Stimulated activated naive CD8-positive, alpha-beta T cell treated with anti-CD3 and anti-CD28 coated beads, Interleukin-15, Interleukin-2, amounts not matched to agents 100 ng/mL and 50 ng/mL, for 24 hours (primary cell): ENCODE results near the gene C1orf146.

ENCODE experiments used
- H3K27ac Mint-ChIP-seq: one replicate; pipeline ENCODE4 v1.8.0; 2021; ENCODE audit warnings: mild to moderate bottlenecking, mixed read lengths
- H3K27me3 Mint-ChIP-seq: one replicate; pipeline ENCODE4 v1.8.0; 2021; ENCODE audit warnings: mixed read lengths
- H3K36me3 Mint-ChIP-seq: one replicate; pipeline ENCODE4 v1.8.0; 2021; ENCODE audit warnings: low read depth, mixed read lengths
- H3K4me1 Mint-ChIP-seq: one replicate; pipeline ENCODE4 v1.8.0; 2021; ENCODE audit warnings: low read depth, mixed read lengths
- H3K4me3 Mint-ChIP-seq: one replicate; pipeline ENCODE4 v1.8.0; 2021; ENCODE audit warnings: mild to moderate bottlenecking, mixed read lengths
- H3K9me3 Mint-ChIP-seq: one replicate; pipeline ENCODE4 v1.8.0; 2021; ENCODE audit warnings: mixed read lengths

C1orf146 gene

DNA sequence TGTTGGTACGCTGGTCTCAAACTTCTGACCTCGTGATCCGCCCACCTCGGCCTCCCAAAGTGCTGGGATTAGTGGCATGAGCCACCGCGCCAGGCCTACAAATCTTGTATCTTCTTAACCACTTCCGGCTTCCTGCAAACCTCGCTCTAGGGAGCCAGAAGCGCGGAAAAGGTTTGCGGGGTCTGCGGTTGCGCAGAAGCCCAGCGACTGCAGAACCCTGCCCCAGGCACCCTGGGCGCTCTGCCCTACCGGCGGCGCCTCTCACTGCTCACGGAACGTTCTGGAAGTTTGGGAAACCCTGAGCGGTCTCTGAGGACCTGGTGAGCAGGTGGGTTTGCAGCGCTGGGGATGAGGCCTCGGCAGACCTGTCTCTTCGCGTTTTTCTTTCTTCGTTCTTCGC is at the start of gene C1orf146:
Gene C1orf146 (plus strand): TSS at position 195 of the 400 bp plus-strand sequence. CDS start 13,506 bp downstream, outside the sequence.
- Mint-ChIP-seq H3K36me3 (no peaks in the 10 kb centered on the region), H3K27ac (no peak within 1 kb of the TSS), H3K4me3 (no peak within 1 kb of the TSS), H3K27me3 (no peaks in the 10 kb centered on the region), H3K9me3 (no peaks in the 10 kb centered on the region), H3K4me1 (no peaks in the 10 kb centered on the region)

DNA sequence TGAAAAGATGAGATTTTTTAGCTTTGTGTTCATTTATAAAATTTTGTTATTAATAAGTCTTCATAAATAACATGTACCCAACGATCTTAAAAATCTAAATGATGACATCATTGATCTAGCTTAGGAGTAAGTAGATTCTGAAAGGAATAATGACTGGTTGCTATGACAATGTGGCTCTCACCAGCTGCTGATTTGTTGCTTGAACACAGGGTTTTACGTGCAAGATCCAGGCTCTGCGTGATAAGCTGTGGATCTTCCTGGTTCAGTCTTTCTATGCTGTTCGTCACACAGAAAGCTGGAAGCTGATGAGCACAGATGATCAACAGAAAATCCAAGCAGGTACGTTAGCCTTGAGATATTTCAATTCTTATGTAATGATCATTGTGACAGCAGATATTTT is 49.1 kb upstream of the C1orf146 start:
- H3K27ac Mint-ChIP-seq: no peak overlapping the region
- no peaks in the 10 kb centered on the region for H3K27me3 Mint-ChIP-seq
- H3K9me3 Mint-ChIP-seq: no peaks in the 10 kb centered on the region
- H3K36me3 Mint-ChIP-seq: no peaks in the 10 kb centered on the region
- H3K4me3 Mint-ChIP-seq: no peak overlapping the region
- H3K4me1 Mint-ChIP-seq: no peaks in the 10 kb centered on the region

DNA sequence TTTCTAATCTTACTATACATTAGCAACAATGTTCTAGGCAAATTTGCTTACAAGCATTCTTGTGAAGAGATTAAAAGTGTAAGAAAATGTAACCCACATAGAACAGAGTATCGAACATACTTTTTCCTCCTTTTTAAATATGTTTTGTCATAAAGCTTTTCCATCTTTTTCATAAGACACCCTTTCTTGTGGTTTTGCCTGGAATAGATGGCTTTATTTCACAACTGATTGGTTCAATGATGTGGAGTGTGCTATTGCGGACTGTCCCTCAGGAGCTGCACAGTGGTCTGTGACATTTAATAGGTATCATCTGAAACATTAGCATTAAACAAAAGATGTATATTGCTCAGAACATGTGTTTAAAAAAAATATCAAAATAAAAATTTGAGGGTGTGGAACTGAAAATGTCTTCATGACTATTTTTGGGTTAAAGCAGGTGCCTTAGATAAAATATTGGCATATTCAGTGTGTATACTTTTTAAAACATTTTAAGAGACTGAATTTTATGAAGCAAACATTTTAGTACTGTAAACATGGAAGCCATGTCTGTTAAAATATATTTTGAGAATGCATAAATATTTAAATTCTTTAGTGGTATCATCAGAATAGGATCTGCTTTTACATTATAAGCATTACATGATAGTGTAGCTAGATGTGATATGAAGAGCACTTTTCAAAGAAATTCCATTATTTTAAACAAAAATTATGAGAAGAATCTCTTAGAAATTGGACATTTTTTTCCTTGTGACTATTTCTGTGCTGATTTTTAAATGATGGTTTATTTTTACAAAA is 48.3 kb upstream of the C1orf146 start:
- no peak overlapping the region for H3K27ac Mint-ChIP-seq
- H3K9me3 Mint-ChIP-seq: no peaks in the 10 kb centered on the region
- no peaks in the 10 kb centered on the region for H3K36me3 Mint-ChIP-seq
- no peak overlapping the region for H3K4me3 Mint-ChIP-seq
- H3K27me3 Mint-ChIP-seq: no peaks in the 10 kb centered on the region
- no peaks in the 10 kb centered on the region for H3K4me1 Mint-ChIP-seq

- Mint-ChIP-seq H3K36me3 (peaks cover 13% of the 10 kb centered on the region), H3K27ac (no peak overlapping the region), H3K9me3 (no peaks in the 10 kb centered on the region), H3K4me1 (no peaks in the 10 kb centered on the region), H3K4me3 (no peak overlapping the region), H3K27me3 (no peaks in the 10 kb centered on the region)
Measured at GRCh38 chr1:92184632-92185031, 33.1 kb upstream of the C1orf146 start.

- Mint-ChIP-seq H3K4me1 (no peaks in the 10 kb centered on the region), H3K27ac (no peak overlapping the region), H3K4me3 (no peak overlapping the region), H3K36me3 (no peaks in the 10 kb centered on the region), H3K9me3 (no peaks in the 10 kb centered on the region), H3K27me3 (no peaks in the 10 kb centered on the region)
Measured at GRCh38 chr1:92186081-92186480, 31.6 kb upstream of the C1orf146 start.

DNA sequence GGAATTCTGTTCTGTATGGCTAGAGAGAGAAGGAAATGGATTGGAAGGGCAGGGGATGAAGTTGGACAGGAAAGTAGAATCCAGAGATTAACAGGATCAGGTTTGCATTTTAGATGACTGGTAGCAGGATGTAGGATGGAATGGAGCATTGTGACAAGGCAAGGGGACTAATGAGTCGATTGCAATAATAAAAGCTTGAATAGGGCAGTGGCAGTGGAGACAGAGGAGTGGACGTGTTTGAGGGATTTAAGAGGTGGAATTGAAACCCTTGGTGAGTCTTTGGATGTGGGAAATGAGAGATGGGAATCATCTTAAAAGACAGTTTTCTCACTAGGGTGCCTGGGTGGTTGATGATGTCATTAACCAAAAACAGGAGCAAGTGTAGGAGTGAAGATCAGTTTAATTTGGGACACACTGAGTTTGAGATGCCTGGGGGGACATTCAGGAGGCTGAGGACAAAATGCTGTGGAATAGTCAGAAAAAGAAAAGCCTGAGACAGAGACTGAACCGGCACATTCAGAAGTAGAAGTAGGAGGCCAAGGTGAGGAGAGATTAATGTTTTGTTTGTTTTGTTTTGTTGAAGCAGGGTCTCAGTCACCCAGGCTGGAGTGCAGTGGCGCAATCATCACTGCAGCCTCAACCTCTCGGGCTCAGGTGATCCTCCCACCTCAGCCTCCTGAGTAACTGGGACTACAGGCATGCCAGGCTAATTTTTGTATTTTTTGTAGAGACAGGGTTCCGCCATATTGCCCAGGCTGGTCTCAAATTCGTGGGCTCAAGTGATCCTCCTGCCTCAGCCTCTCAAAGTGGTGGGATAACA is 29.1 kb upstream of the C1orf146 start:
- H3K9me3 Mint-ChIP-seq: no peaks in the 10 kb centered on the region
- no peaks in the 10 kb centered on the region for H3K4me1 Mint-ChIP-seq
- no peak overlapping the region for H3K27ac Mint-ChIP-seq
- no peaks in the 10 kb centered on the region for H3K27me3 Mint-ChIP-seq
- H3K36me3 Mint-ChIP-seq: no peaks in the 10 kb centered on the region
- no peak overlapping the region for H3K4me3 Mint-ChIP-seq

- Mint-ChIP-seq H3K9me3 (no peaks in the 10 kb centered on the region), H3K4me1 (peaks cover under 1% of the 10 kb centered on the region), H3K4me3 (no peak overlapping the region), H3K27ac (no peak overlapping the region), H3K36me3 (no peaks in the 10 kb centered on the region), H3K27me3 (no peaks in the 10 kb centered on the region)
Measured at GRCh38 chr1:92191726-92192125, 26.0 kb upstream of the C1orf146 start.

DNA sequence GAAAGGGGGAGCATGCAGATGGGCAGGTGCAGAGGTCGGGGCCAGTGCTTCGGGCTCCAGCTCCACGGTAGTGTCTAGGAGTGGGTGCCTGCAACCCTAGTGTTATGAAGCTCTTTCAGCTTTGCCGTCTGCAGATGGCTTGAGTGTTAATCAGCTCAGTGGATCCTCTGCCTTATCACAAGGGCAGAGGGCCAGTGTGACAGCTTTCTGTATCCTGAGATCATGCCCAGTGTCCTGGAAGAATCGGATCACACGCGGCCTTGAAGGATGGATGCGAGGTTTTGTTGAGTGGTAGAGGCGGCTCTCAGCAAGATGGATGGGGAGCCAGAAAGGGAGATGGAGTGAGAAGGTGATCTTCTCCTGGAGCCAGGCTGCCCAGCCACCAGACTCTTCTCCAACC is 25.5 kb upstream of the C1orf146 start:
- Mint-ChIP-seq H3K36me3 (no peaks in the 10 kb centered on the region), H3K4me3 (no peak overlapping the region), H3K27ac (no peak overlapping the region), H3K9me3 (no peaks in the 10 kb centered on the region), H3K4me1 (peaks cover 3% of the 10 kb centered on the region), H3K27me3 (no peaks in the 10 kb centered on the region)

GRCh38 chr1:92194511-92194910 is 23.2 kb upstream of the C1orf146 start:
- Mint-ChIP-seq H3K36me3 (no peaks in the 10 kb centered on the region), H3K4me3 (no peak overlapping the region), H3K27ac (no peak overlapping the region), H3K27me3 (no peaks in the 10 kb centered on the region), H3K4me1 (peaks cover 3% of the 10 kb centered on the region), H3K9me3 (no peaks in the 10 kb centered on the region)

DNA sequence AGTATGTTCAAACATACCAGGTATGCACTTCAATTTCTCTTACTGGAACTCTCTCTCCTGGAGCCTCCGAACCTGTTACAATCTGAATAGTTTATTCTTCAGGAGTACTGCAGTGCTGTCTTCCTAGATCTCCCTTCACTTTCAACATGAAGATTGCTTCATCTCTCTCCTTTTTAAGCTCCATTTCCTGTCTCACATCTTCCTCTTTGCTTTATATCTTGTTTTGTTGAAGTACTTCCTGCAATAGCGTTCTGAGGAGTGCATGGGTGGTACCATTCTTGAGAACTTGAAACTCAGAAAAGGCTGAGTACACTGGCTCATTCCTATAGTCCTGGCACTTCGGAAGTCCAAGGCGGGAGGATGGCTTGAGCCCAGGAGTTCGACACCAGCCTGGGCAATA is 15.7 kb upstream of the C1orf146 start:
- Mint-ChIP-seq H3K27ac (no peak overlapping the region), H3K36me3 (no peaks in the 10 kb centered on the region), H3K4me1 (peaks cover 18% of the 10 kb centered on the region), H3K27me3 (no peaks in the 10 kb centered on the region), H3K9me3 (peaks cover 3% of the 10 kb centered on the region), H3K4me3 (no peak overlapping the region)

DNA sequence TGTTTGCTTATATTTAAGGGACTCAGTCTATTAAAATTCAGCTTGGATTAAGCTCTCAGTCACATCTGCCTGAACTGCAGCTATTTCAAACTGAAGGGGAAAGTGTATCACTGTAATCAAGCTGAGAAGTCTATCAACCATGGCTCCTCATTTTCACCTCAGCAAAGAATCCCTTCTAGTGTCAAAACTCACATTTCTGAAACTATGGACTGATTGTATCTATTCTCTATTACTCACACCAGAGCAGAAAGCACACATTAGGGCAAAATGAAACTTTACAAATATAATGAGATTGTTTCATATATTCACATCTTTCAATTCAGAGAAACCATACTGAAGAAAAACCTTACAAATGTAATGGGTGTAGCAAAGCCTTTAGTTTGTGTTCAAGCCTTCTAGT is 14.6 kb upstream of the C1orf146 start:
- Mint-ChIP-seq H3K27me3 (no peaks in the 10 kb centered on the region), H3K4me1 (peaks cover 18% of the 10 kb centered on the region), H3K36me3 (no peaks in the 10 kb centered on the region), H3K9me3 (peaks cover 3% of the 10 kb centered on the region), H3K4me3 (no peak overlapping the region), H3K27ac (no peak overlapping the region)

GRCh38 chr1:92210701-92211100 is 7.0 kb upstream of the C1orf146 start:
- no peaks in the 10 kb centered on the region for H3K27me3 Mint-ChIP-seq
- H3K4me1 Mint-ChIP-seq: no peaks in the 10 kb centered on the region
- no peak overlapping the region for H3K27ac Mint-ChIP-seq
- H3K9me3 Mint-ChIP-seq: peaks cover 3% of the 10 kb centered on the region
- H3K36me3 Mint-ChIP-seq: no peaks in the 10 kb centered on the region
- no peak overlapping the region for H3K4me3 Mint-ChIP-seq

DNA sequence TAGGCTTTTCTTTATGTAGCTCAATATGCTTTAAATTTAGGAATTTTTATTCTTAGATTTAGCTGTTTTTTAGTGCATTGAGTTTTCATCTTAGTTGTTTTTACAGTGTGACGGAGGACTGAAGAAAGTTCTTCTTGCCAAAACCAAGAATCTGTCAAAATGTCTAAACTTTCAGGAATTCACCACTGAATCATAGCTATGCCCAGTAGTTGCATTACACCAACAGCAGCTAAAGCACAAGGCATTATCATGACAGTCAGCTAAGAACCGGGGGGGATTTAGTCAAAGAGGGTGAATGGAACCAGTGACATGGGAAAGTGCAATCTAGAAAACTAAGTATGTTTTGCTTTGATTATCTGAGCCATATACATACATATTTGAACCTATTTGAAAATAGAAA is 6.5 kb upstream of the C1orf146 start:
- Mint-ChIP-seq H3K4me3 (no peak overlapping the region), H3K27me3 (no peaks in the 10 kb centered on the region), H3K36me3 (no peaks in the 10 kb centered on the region), H3K9me3 (peaks cover under 1% of the 10 kb centered on the region), H3K4me1 (no peaks in the 10 kb centered on the region), H3K27ac (no peak overlapping the region)

- H3K4me3 Mint-ChIP-seq: no peak overlapping the region
- H3K27ac Mint-ChIP-seq: no peak overlapping the region
- no peaks in the 10 kb centered on the region for H3K4me1 Mint-ChIP-seq
- no peaks in the 10 kb centered on the region for H3K27me3 Mint-ChIP-seq
- H3K9me3 Mint-ChIP-seq: no peaks in the 10 kb centered on the region
- H3K36me3 Mint-ChIP-seq: no peaks in the 10 kb centered on the region
Measured at GRCh38 chr1:92218559-92218958, 844 bp downstream of the C1orf146 start.

GRCh38 chr1:92219028-92219427 is 1.3 kb downstream of the C1orf146 start:
- H3K4me1 Mint-ChIP-seq: no peaks in the 10 kb centered on the region
- H3K36me3 Mint-ChIP-seq: no peaks in the 10 kb centered on the region
- H3K27ac Mint-ChIP-seq: no peak overlapping the region
- H3K9me3 Mint-ChIP-seq: no peaks in the 10 kb centered on the region
- no peaks in the 10 kb centered on the region for H3K27me3 Mint-ChIP-seq
- H3K4me3 Mint-ChIP-seq: no peak overlapping the region
